GM19438 (cell line): ENCODE data around the gene COL25A1.
"Not testable (repeated sequence)": the region's sequence is repeated elsewhere in the genome, so short reads cannot be mapped to it uniquely, and the experiment has no call there.

Experiments used
- ATAC-seq: cut with Tn5 transposase; IDR thresholded peaks from one replicate; pipeline ENCODE4 v1.9.1; 2021; ENCODE audit warnings: low read depth; ENCODE audit not compliant: unreplicated experiment

The COL25A1 gene

GRCh38 chr4:109072595-109072994, 229.9 kb downstream of the COL25A1 start:
- no peak for ATAC-seq

- not testable (repeated sequence) for ATAC-seq
These were observed 231.8 kb downstream of the COL25A1 start for GRCh38 chr4:109070677-109071076.

- no peak for ATAC-seq
These were observed 234.8 kb downstream of the COL25A1 start for GRCh38 chr4:109067508-109068235.

- ATAC-seq, result no peak
These were observed 237.5 kb downstream of the COL25A1 start for GRCh38 chr4:109065006-109065405.

GRCh38 chr4:109053257-109053656, 249.2 kb downstream of the COL25A1 start:
- ATAC-seq, result no peak

- ATAC-seq, result no peak
These were observed 249.6 kb downstream of the COL25A1 start for GRCh38 chr4:109052821-109053220.

GRCh38 chr4:109051054-109051453, 251.4 kb downstream of the COL25A1 start:
- no peak for ATAC-seq

GRCh38 chr4:109049926-109050325, 252.5 kb downstream of the COL25A1 start:
- no peak for ATAC-seq

GRCh38 chr4:109046471-109047201, 255.8 kb downstream of the COL25A1 start:
- no peak for ATAC-seq

GRCh38 chr4:109044431-109044830, 258.0 kb downstream of the COL25A1 start:
- ATAC-seq, result no peak

- no peak for ATAC-seq
These were observed 259.2 kb downstream of the COL25A1 start for GRCh38 chr4:109043286-109043685.

GRCh38 chr4:109041463-109042360, 260.7 kb downstream of the COL25A1 start:
- ATAC-seq, result no peak

GRCh38 chr4:109040441-109040840, 262.0 kb downstream of the COL25A1 start:
- no peak for ATAC-seq

- no peak for ATAC-seq
These were observed 265.4 kb downstream of the COL25A1 start for GRCh38 chr4:109037026-109037425.

GRCh38 chr4:109033993-109034392, 268.5 kb downstream of the COL25A1 start:
- no peak for ATAC-seq

GRCh38 chr4:109032671-109033070, 269.8 kb downstream of the COL25A1 start:
- ATAC-seq, result no peak

- ATAC-seq, result no peak
These were observed 272.5 kb downstream of the COL25A1 start for GRCh38 chr4:109029987-109030386.

- ATAC-seq, result no peak
These were observed 275.4 kb downstream of the COL25A1 start for GRCh38 chr4:109027016-109027500.

GRCh38 chr4:109026588-109026987, 275.9 kb downstream of the COL25A1 start:
- ATAC-seq, result no peak

- no peak for ATAC-seq
These were observed 276.9 kb downstream of the COL25A1 start for GRCh38 chr4:109025471-109026076.
